GM19043 (cell line): ENCODE results near the gene ZMAT5.
"Not testable (repeated sequence)": the region's sequence is repeated elsewhere in the genome, so short reads cannot be mapped to it uniquely, and the experiment has no call there.

Source experiments
- ATAC-seq: cut with Tn5 transposase; IDR thresholded peaks from one replicate; pipeline ENCODE4 v1.9.1; 2021; ENCODE audit warnings: low read depth; ENCODE audit not compliant: unreplicated experiment

The ZMAT5 gene

GRCh38 chr22:29755889-29756288 is 10.9 kb downstream of the ZMAT5 start:
- no peak for ATAC-seq

GRCh38 chr22:29754658-29755395 is 12.0 kb downstream of the ZMAT5 start:
- ATAC-seq: not testable (repeated sequence)

GRCh38 chr22:29753808-29754657 is 12.8 kb downstream of the ZMAT5 start:
- no peak for ATAC-seq

GRCh38 chr22:29751669-29752068 is 15.1 kb downstream of the ZMAT5 start:
- no peak for ATAC-seq

- no peak for ATAC-seq
Observed at GRCh38 chr22:29750559-29751538, 16.0 kb downstream of the ZMAT5 start.

- ATAC-seq: no peak
Observed at GRCh38 chr22:29750029-29750428, 16.8 kb downstream of the ZMAT5 start.

DNA sequence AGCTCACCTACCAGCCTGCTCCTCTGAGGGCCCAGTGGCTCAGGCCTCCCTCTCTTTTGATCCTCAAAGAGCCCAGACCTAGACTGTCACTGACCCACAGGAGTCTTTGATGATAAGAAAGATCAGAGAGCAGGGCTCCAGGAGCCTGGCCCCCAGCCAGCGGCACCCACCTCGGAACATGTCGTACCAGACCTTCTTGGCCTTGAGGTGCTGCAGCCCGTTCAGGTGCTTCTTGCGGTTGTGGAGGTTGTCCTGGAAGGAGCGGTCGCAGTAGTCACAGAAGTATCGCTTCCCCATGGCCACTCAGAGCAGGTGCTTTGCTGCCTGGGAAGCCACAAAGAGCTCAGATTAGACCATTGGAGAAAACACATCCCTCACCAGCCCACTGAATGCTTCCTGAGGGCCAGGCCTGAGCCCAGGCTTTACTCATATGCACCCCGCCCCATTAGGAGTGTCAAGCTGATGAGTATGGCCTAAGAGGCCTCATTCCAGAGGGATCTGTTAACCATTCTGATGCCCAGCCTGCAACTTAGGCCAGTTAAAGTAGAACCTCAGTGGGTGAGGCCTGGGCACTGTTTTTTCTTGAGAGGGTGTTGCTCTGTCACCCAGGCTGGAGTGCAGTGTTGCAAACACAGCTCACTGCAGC is 18.4 kb downstream of the ZMAT5 start:
- ATAC-seq: no peak

- ATAC-seq: no peak
Observed at GRCh38 chr22:29747832-29748231, 19.0 kb downstream of the ZMAT5 start.

GRCh38 chr22:29744902-29745301 is 21.9 kb downstream of the ZMAT5 start:
- no peak for ATAC-seq

- no peak for ATAC-seq
Observed at GRCh38 chr22:29742326-29742725, 24.5 kb downstream of the ZMAT5 start.

GRCh38 chr22:29741926-29742325 is 24.9 kb downstream of the ZMAT5 start:
- ATAC-seq: no peak

DNA sequence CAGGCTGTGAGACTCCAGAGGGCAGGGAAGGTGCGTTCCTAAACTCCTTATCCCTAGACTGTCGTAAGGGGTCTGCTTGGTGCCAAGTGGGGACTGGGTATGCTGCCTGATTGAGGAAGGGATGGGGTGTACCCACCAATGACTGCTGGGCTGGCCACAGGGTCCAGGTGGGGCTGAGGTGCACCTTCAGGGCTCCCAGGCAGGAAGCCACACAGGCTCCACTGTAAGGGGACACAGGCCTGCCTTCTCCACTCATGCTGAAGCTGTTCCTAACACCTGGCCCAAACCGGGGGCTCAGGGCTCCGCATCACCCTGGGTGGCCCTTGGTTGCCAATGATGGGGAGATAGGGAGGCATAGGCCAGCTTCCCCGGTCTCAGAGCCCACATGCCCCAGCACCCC is 26.6 kb downstream of the ZMAT5 start:
- ATAC-seq: no peak

- ATAC-seq: no peak
Observed at GRCh38 chr22:29739346-29739875, 27.4 kb downstream of the ZMAT5 start.

- ATAC-seq: no peak
Observed at GRCh38 chr22:29738118-29738815, 28.5 kb downstream of the ZMAT5 start.

DNA sequence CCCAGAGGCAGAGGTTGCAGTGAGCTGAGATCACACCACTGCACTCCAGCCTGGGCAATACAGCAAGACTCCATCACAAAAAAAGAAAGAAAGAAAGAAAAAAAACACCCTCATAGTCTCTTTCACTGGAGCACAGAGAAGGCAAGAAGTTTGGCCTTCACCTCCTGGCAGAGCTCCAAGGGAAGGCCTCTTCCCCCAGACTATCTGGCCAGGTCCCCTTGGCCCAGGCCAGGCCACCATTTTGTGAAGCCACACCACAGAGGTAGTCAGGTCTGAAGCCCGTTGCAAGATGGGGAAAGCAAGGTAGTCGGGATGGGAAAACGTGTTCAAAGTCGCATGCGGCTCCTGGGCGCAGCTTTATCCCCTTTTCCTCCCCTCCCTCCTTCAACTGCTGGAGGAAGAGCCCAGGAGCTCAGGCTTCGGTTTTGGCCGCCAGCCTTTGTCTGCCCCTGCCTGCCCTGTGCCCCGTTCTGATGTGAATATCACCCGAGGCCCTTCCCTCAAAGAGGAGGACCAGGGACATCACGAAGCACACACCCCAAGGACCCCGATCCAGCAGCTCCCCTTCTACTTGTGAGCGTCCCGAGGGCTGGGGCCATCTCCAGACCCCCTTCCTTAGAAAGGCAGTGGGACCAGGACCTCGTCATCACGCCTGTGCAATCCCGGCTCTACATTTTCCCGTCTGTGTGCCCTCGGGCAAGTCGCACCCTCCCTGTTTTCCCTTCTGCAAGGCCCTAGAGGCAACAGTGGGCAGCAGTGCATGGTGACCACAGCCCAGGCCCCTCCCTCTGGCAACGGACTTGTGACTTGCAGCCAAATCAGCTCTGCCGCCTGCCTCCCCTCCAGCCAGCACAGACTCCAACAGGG is 29.3 kb downstream of the ZMAT5 start:
- no peak for ATAC-seq

GRCh38 chr22:29735416-29735815 is 31.4 kb downstream of the ZMAT5 start:
- no peak for ATAC-seq

- no peak for ATAC-seq
Observed at GRCh38 chr22:29734838-29735237, 32.0 kb downstream of the ZMAT5 start.

- no peak for ATAC-seq
Observed at GRCh38 chr22:29734406-29734805, 32.4 kb downstream of the ZMAT5 start.
